H1 (cell line): ENCODE results near the gene ARMC3. TPM values are rescaled to one million over a fixed set of nuclear protein-coding genes. Genes with fewer than 3 reads are reported as not detected.

Experiments used
- CTCF ChIA-PET: fragments of 300-600 bp; sonication (Branson Sonifier 250); formaldehyde crosslinking; loops from one replicate; lab custom pipeline; 2021; ENCODE audit not compliant: partially characterized antibody; lab: Charles Lee
- POLR2A ChIA-PET: fragments of 300-600 bp; sonication (Branson Sonifier 250); formaldehyde crosslinking; loops from one replicate; lab custom pipeline; 2021; ENCODE audit warnings: inconsistent platforms; ENCODE audit not compliant: partially characterized antibody; lab: Charles Lee
- DNase-seq, 2 experiments: peaks; one replicate each; pipeline versions ENCODE4 v3.0.0 to v3.0.0-alpha.2; 2010 to 2022; ENCODE audit warnings: low spot score in 2 of 2, low read depth in 1 of 2, mixed read lengths in 1 of 2
- FAIRE-seq: peaks from 2 replicates; lab custom pipeline; 2011; peaks lifted over from hg19 to GRCh38; lab: Jason Lieb, UNC
- H2AFZ ChIP-seq: 2 replicates; pipeline ENCODE4 v1.8.1; 2012; ENCODE audit warnings: low read length, inconsistent platforms
- H2AK5ac ChIP-seq: 2 replicates; pipeline ENCODE4 v1.6.1; 2013; ENCODE audit warnings: low read depth, low read length
- H2BK120ac ChIP-seq: replicated peaks from 2 replicates; pipeline ENCODE3; 2013; ENCODE audit warnings: low read depth, low read length, inconsistent platforms
- H2BK12ac ChIP-seq: 2 replicates; pipeline ENCODE4 v1.6.1; 2013; ENCODE audit warnings: low read depth, low read length
- H2BK15ac ChIP-seq: 2 replicates; pipeline ENCODE4 v1.6.1; 2013; ENCODE audit warnings: low read length
- H2BK20ac ChIP-seq: 2 replicates; pipeline ENCODE4 v1.6.1; 2013; ENCODE audit warnings: low read length
- H2BK5ac ChIP-seq: 2 replicates; pipeline ENCODE4 v1.6.1; 2013; ENCODE audit warnings: low read depth, low read length
- H3K14ac ChIP-seq: 2 replicates; pipeline ENCODE4 v1.6.1; 2013; ENCODE audit warnings: inconsistent platforms; ENCODE audit not compliant: insufficient read length
- H3K18ac ChIP-seq: 2 replicates; pipeline ENCODE4 v1.6.1; 2013; ENCODE audit warnings: low read length; ENCODE audit errors: extremely low read depth
- H3K23ac ChIP-seq: 2 replicates; pipeline ENCODE4 v1.6.1; 2013; ENCODE audit warnings: inconsistent platforms; ENCODE audit not compliant: insufficient read length
- H3K23me2 ChIP-seq: 2 replicates; pipeline ENCODE4 v1.6.1; 2013; ENCODE audit warnings: low read depth, low read length
- H3K27ac ChIP-seq: 2 replicates; pipeline ENCODE4 v1.6.1; 2011; ENCODE audit warnings: low read depth, low read length, inconsistent platforms
- H3K27me3 ChIP-seq, 4 experiments: replicated peaks in 1 of 4; 1 replicate in 1 of 4; 2 replicates in 3 of 4; pipeline versions ENCODE4 v1.6.1 to v1.8.1; 2011 to 2013; ENCODE audit warnings: low read length in 3 of 4, mild to moderate bottlenecking in 3 of 4, inconsistent platforms in 2 of 4, mixed read lengths in 2 of 4, moderate library complexity in 1 of 4; ENCODE audit not compliant: control insufficient read depth in 3 of 4, insufficient read depth in 3 of 4; ENCODE audit errors: extremely low read depth in 1 of 4
- H3K36me3 ChIP-seq, 4 experiments: 2 replicates each; pipeline versions ENCODE4 v1.6.1 to v1.8.1; 2011 to 2013; ENCODE audit warnings: mild to moderate bottlenecking in 4 of 4, low read length in 3 of 4, moderate library complexity in 2 of 4, control low read depth in 1 of 4, inconsistent platforms in 1 of 4; ENCODE audit not compliant: insufficient read depth in 4 of 4, control insufficient read depth in 2 of 4
- H3K4ac ChIP-seq: replicated peaks from 2 replicates; pipeline ENCODE3; 2013; ENCODE audit warnings: low read length, low read depth, mixed read lengths, inconsistent platforms; ENCODE audit not compliant: insufficient read length
- H3K4me1 ChIP-seq, 4 experiments: replicated peaks in 1 of 4; 1 replicate in 1 of 4; 2 replicates in 3 of 4; pipeline versions ENCODE4 v1.6.1 to v1.8.1; 2011 to 2013; ENCODE audit warnings: low read length in 3 of 4, inconsistent platforms in 2 of 4, mixed read lengths in 1 of 4; ENCODE audit not compliant: insufficient read depth in 4 of 4, control insufficient read depth in 3 of 4
- H3K4me2 ChIP-seq, 2 experiments: 2 replicates each; pipeline versions ENCODE4 v1.6.1 to v1.8.1; 2011 to 2013; ENCODE audit warnings: low read depth in 2 of 2, low read length in 2 of 2, control low read depth in 1 of 2, inconsistent platforms in 1 of 2, mild to moderate bottlenecking in 1 of 2; ENCODE audit not compliant: insufficient read depth in 1 of 2
- H3K4me3 ChIP-seq, 4 experiments: fragments of 200-600, 300-600 bp in 1 of 4; sonication (generic), shearing (Covaris generic), sonication (Bioruptor Twin) in 1 of 4; 2 replicates each; pipeline versions ENCODE4 v1.5.1 to v1.8.1; 2011 to 2016; ENCODE audit warnings: low read length in 4 of 4, low read depth in 3 of 4, control low read depth in 2 of 4, inconsistent platforms in 2 of 4, mild to moderate bottlenecking in 2 of 4, mixed read lengths in 1 of 4, moderate library complexity in 1 of 4; ENCODE audit not compliant: insufficient read depth in 2 of 4; ENCODE audit errors: extremely low read depth in 1 of 4
- H3K56ac ChIP-seq: replicated peaks from 2 replicates; pipeline ENCODE3; 2013; ENCODE audit warnings: low read depth, mild to moderate bottlenecking, mixed read lengths, low read length, inconsistent platforms; ENCODE audit not compliant: insufficient read length
- H3K79me1 ChIP-seq: 2 replicates; pipeline ENCODE4 v1.6.1; 2013; ENCODE audit warnings: low read depth, low read length, control low read depth
- H3K79me2 ChIP-seq, 2 experiments: 2 replicates each; pipeline versions ENCODE4 v1.6.1 to v1.8.1; 2012 to 2013; ENCODE audit warnings: low read length in 2 of 2, mild to moderate bottlenecking in 2 of 2, inconsistent platforms in 1 of 2; ENCODE audit not compliant: insufficient read depth in 2 of 2, control insufficient read depth in 1 of 2
- H3K9ac ChIP-seq, 4 experiments: replicated peaks in 1 of 4; 1 replicate in 1 of 4; 2 replicates in 3 of 4; pipeline versions ENCODE4 v1.6.1 to v1.8.1; 2011 to 2013; ENCODE audit warnings: low read depth in 3 of 4, low read length in 3 of 4, control low read depth in 2 of 4, mild to moderate bottlenecking in 2 of 4, moderate library complexity in 2 of 4, inconsistent platforms in 1 of 4; ENCODE audit errors: extremely low read depth in 1 of 4
- H3K9me3 ChIP-seq, 2 experiments: 2 replicates each; pipeline versions ENCODE4 v1.6.1 to v1.8.1; 2012 to 2013; ENCODE audit warnings: mild to moderate bottlenecking in 2 of 2, moderate library complexity in 2 of 2, control low read depth in 1 of 2, inconsistent platforms in 1 of 2, low read depth in 1 of 2, low read length in 1 of 2, mixed read lengths in 1 of 2; ENCODE audit not compliant: insufficient read depth in 2 of 2
- H4K20me1 ChIP-seq, 2 experiments: replicated peaks in 1 of 2; 2 replicates each; pipeline versions ENCODE3 to v1.8.1; 2011 to 2013; ENCODE audit warnings: inconsistent platforms in 2 of 2, low read length in 2 of 2, mild to moderate bottlenecking in 1 of 2; ENCODE audit not compliant: insufficient read depth in 2 of 2, control insufficient read depth in 1 of 2
- H4K5ac ChIP-seq: 2 replicates; pipeline ENCODE4 v1.6.1; 2013; ENCODE audit warnings: low read length, low read depth, mixed read lengths, inconsistent platforms; ENCODE audit not compliant: insufficient read length
- H4K8ac ChIP-seq: 2 replicates; pipeline ENCODE4 v1.8.0; 2013; ENCODE audit warnings: mild to moderate bottlenecking, moderate library complexity, low read length, inconsistent platforms; ENCODE audit not compliant: insufficient read depth; ENCODE audit errors: extremely low read depth
- H4K91ac ChIP-seq: replicated peaks from 2 replicates; pipeline ENCODE3; 2013; ENCODE audit warnings: low read length, mixed read lengths, inconsistent platforms; ENCODE audit not compliant: insufficient read length
- BACH1 ChIP-seq: IDR thresholded peaks from 2 replicates; pipeline ENCODE4 v1.6.1; 2012; ENCODE audit warnings: low read length, improper control_type of control experiment
- CBX5 ChIP-seq: fragments of 300-800, 300-1000 bp; sonication (generic); IDR thresholded peaks from 2 replicates; pipeline ENCODE4 v1.7.1; 2016; ENCODE audit warnings: antibody characterized with exemption, low read length, low read depth
- MAFK ChIP-seq: IDR thresholded peaks from 2 replicates; pipeline ENCODE4 v1.6.1; 2012; ENCODE audit warnings: low read depth, mild to moderate bottlenecking, improper control_type of control experiment, low read length
- SIX5 ChIP-seq: IDR thresholded peaks from 2 replicates; pipeline ENCODE4 v1.6.1; 2011; ENCODE audit warnings: mild to moderate bottlenecking, low read depth, low read length
- WGBS, 2 experiments: shearing (Covaris generic) in 1 of 2; methylation state at CpG; one replicate each; pipeline versions ENCODE4 v1.1.6 to v1.1.7; 2013 to 2015; ENCODE audit warnings: low lambda C conversion rate in 2 of 2, mixed read lengths in 2 of 2, inconsistent platforms in 1 of 2, low coverage in 1 of 2, missing lambda C conversion rate in 1 of 2; ENCODE audit not compliant: insufficient replicate concordance in 2 of 2, insufficient coverage in 1 of 2, insufficient read length in 1 of 2; ENCODE audit errors: extremely low coverage in 1 of 2, missing lambda C conversion rate in 1 of 2; 5-methylcytosine and 5-hydroxymethylcytosine counted together
- polyA plus RNA-seq, 7 experiments: library from polyadenylated mRNA; depleted of rRNA in 3 of 7; stranded (reverse) in 5 of 7; unstranded in 2 of 7; fragments of >200 nt in 5 of 7; fragments of 200-250 nt in 2 of 7; gene quantifications; 1 replicate in 5 of 7; 2 replicates in 1 of 7; 4 replicates in 1 of 7; pipeline versions ENCODE4 v1.2.1 to v1.2.3, GENCODE V29; 2011 to 2013; ENCODE audit warnings: missing spikeins in 2 of 7, mixed read lengths in 2 of 7
- total RNA-seq: library from RNA; stranded (reverse); fragmentation: NEBNext Ultra II Directional; extraction: Animal tissue kit (Norgen Biotek cat#: 25700); gene quantifications from 2 replicates; pipeline ENCODE4 v1.2.1, GENCODE V29; 2021

The ARMC3 gene
- total and polyA plus RNA-seq, 2 of the 8 experiments (the other 6 are each of a cell fraction or from before 2014, with no cell fraction given) = 0.15 TPM

DNA sequence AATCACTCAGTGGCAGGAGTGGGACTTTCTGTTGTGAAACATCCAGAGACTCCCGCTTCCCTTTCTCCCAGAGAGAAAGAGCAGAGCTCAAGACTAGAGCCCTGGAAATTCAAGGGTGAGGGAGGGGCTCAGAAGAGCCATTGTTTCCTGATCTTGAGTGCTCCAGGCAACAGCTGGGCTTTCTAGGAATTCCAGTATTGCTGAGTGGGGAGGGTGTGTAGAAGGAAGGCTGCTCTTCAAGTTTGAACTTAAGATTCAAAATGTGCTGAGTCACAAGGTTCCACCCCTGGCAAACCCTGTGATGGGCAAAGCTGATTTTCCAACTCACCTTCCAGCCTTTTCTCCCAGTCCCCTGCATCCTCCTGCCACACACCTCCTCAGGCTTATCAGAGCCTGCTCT lies 125.2 kb downstream of the ARMC3 start:
- Histone ChIP-seq H3K27me3 (no peaks in the 10 kb centered on the region), H4K91ac (peak overlapping the region; percentile 23), H4K5ac (peak overlapping the region; percentile 36), H3K56ac (no peak overlapping the region), H3K4me3 (no peak overlapping the region), H3K4me1 (peaks cover 0 to 21% (median 7%) of the 10 kb centered on the region in 4 experiments; a peak in 4 of 7 replicates), H4K8ac (no peak overlapping the region), H2BK5ac (peak overlapping the region; percentile 49; the same call in 1 of the 2 replicates), H3K4ac (no peak overlapping the region), H3K14ac (no peak overlapping the region), H3K23ac (no peak overlapping the region)
- peak; percentile 36 for FAIRE-seq
- 44% methylated on average over 1 of the region's 1 CpG; no CpG with 5 or more reads in 1 of the 2 experiments for WGBS, 2 experiments
- no peak for DNase-seq
- TF ChIP-seq BACH1 (peak; percentile 91), CBX5 (no peak), SIX5 (no peak), MAFK (peak; percentile 79)
- TF ChIP-seq, all 59 proteins: peak for 2
- Histone ChIP-seq H2BK15ac (peak overlapping the region; percentile 62; the same call in 1 of the 2 replicates), H3K9ac (no peak overlapping the region), H2BK12ac (peak overlapping the region; percentile 19; the same call in 1 of the 2 replicates), H3K79me2 (no peaks in the 10 kb centered on the region), H3K9me3 (no peaks in the 10 kb centered on the region), H3K4me2 (peak overlapping the region in 1 of 2 experiments; percentile 24; a peak in 1 of 4 replicates), H2BK120ac (peak overlapping the region; percentile 75), H3K36me3 (no peaks in the 10 kb centered on the region), H3K18ac (no peak overlapping the region; the same call in 1 of the 2 replicates), H3K27ac (no peak overlapping the region), H2AFZ (peak overlapping the region; percentile 49; the same call in 1 of the 2 replicates), H2AK5ac (no peak overlapping the region), H3K23me2 (no peaks in the 10 kb centered on the region), H3K79me1 (no peaks in the 10 kb centered on the region), H4K20me1 (no peaks in the 10 kb centered on the region), H2BK20ac (no peak overlapping the region)
- CTCF ChIA-PET = interaction anchor here (0.8 to 1.2 kb wide), 4 partner anchors 9 to 36 kb away, joined by 3 to 5 read pairs (median 4); no protein-coding TSS in a partner anchor
- POLR2A ChIA-PET = interaction anchor here (0.6 to 1.4 kb wide), 2 partner anchors 9 to 68 kb away, joined by 3 read pairs; no protein-coding TSS in a partner anchor
